ENCODE data around the gene CNGB1.
A peak's percentile ranks its signal among the peaks of the same experiment; 100 is the strongest.
"Not testable (repeated sequence)": the region's sequence is repeated elsewhere in the genome, so short reads cannot be mapped to it uniquely, and the experiment has no call there.

CNGB1 gene

GRCh38 chr16:57951204-57951960, 19.5 kb downstream of the CNGB1 start:
- DNase-seq (ENCODE audit: low spot score) = no peak

DNA sequence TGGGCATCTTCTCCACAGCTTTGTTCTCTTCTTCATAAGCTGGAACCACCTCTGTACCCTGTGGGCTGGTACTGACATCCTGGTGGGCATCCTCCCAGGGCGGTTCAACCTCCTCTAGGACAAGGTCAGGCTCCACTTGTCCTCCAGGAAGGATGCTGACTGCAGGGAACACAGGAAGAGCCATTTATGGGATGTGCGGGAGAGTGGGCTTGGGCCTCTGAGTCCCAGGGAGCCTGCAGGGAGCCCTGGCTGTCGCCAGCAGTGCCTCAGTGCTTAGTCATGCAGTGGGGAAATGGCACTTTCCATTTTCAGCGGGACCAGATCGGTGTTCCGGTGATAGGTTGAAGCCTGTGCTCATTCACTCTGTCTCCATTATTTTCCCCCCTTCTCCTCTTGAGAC, 20.5 kb downstream of the CNGB1 start:
- no peak for DNase-seq (ENCODE audit: low spot score)

GRCh38 chr16:57949595-57950238, 21.2 kb downstream of the CNGB1 start:
- no peak for DNase-seq (ENCODE audit: low spot score)

- no peak for DNase-seq (ENCODE audit: low spot score)
Observed at GRCh38 chr16:57949013-57949412, 21.9 kb downstream of the CNGB1 start.

- no peak for DNase-seq (ENCODE audit: low spot score)
Observed at GRCh38 chr16:57948027-57948426, 22.9 kb downstream of the CNGB1 start.

- no peak for DNase-seq (ENCODE audit: low spot score)
Observed at GRCh38 chr16:57947261-57947660, 23.7 kb downstream of the CNGB1 start.

- no peak for DNase-seq (ENCODE audit: low spot score)
Observed at GRCh38 chr16:57946181-57946801, 24.6 kb downstream of the CNGB1 start.

DNA sequence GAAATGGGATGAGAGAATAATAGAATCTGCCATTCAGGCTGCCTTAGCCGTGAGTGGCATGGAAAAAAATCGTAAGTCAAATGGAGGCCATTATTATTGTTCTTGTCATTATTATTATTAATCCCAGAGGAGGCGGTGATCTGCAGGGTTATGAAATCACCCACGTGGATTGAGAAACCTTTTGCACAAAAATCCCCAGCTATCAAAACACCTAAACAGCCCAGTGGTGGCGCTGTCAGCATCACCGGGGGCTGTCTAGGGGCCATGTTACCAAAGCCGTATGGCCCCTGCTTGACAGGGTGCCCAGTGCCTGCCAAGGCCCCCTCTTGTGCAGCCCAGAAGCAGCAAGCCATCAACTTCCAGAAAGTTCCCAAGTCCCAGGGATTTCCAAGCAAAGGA, 25.2 kb downstream of the CNGB1 start:
- DNase-seq (ENCODE audit: low spot score) = no peak

DNA sequence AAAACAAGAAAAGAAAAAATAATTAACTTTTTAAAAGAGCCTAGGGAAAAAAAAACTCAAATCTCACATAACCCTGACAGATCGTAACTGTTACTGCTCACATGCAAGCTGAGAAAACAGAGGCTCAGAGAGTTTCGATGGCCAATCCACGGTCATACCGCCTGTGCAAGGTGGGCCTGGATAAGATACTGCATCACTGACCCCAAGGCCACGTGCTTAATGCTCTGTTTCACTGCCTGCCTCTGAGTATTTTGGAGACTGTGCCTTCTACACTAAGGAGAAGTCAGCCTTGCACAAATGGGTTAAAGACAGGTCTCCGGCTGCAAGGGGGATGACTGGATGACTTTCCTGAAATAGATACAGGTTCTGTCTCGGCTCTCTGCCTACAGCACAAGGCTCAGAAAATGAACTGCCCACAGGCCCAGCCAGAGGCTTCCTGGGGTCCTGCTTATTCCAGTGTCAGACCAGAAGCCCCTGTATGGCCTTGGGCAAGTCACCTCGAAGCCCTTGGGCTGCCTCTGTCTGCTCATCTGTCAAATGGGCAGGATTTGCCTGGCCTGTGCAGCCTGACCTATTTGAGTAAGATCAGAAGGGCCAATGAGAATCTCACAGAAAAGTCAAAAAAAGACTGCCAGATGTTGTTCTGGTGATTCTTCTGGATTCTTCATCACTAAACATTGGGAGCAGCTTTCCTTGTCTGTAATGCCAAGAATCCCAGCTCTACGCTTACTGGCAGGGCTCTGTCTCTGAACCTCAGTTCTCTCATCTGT, 25.8 kb downstream of the CNGB1 start:
- DNase-seq (ENCODE audit: low spot score) = no peak

- DNase-seq (ENCODE audit: low spot score) = not testable (repeated sequence)
Observed at GRCh38 chr16:57943381-57943780, 27.5 kb downstream of the CNGB1 start.

DNA sequence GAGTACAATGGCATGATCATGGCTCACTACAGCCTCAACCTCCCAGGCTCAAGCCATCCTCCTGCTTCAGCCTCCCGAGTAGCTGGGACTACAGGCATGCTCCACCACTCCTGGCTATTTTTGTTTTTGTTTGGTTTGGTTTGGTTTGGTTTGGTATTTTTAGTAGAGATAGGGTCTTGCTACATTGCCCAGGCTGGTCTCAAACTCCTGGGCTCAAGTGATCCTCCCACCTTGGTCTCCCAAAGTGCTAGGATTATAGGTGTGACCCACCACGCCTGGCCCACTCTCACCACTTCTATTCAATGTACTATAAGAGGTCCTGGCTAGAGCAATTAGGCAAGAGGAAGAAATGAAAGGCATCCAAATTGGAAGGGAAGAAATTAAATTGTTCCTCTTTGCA, 29.0 kb downstream of the CNGB1 start:
- DNase-seq (ENCODE audit: low spot score) = not testable (repeated sequence)

GRCh38 chr16:57941016-57941664, 29.8 kb downstream of the CNGB1 start:
- DNase-seq (ENCODE audit: low spot score) = no peak

DNA sequence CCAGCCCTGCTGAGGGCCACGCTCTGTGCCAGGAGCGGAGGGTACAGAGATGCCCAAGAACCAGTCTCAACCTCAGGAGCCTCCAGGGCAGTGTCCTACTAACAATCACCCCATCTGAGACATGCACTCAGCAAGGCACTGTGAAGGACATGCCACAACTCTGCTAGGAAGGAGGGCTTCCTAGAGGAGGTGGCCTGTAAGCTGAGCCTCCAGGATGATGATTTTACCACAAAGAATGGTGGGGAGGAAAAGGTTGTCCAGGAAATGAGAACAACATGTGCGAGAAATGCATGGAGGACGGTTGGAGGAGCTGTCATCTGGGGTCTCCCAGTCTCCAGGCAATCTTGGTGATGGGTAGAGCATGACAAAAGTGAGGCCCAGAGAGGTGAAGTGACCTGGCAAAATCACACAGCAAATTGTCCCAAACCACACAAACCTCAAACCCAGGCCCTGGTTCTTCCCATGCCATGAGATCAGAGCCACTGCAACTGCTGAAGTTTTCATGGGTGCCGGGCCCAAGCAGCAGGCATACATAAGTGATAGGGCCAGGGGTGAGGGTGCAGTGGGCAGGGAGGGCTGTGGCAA, 30.5 kb downstream of the CNGB1 start:
- DNase-seq (ENCODE audit: low spot score) = no peak

DNA sequence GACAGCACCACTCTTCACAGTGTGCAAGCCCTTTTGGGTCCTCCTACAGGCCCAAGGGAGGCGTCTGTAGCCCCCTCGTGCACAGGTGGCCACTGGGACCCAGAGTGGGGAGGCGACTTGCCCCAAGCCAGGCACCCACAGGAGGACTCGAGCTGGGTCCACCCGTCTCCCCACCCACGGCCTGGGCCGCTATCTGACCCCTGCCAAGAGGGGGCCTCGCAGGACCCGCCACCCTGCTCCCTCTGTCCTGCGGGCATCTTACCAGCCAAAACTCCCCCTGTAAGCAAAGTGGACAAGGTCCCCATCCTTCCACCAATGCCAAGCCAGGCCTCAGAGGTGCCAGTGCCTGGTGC, 31.1 kb downstream of the CNGB1 start:
- DNase-seq (ENCODE audit: low spot score) = no peak

GRCh38 chr16:57938936-57939871, 31.7 kb downstream of the CNGB1 start:
- DNase-seq (ENCODE audit: low spot score) = peak; percentile 11

- DNase-seq (ENCODE audit: low spot score) = no peak
Observed at GRCh38 chr16:57938484-57938883, 32.4 kb downstream of the CNGB1 start.

- no peak for DNase-seq (ENCODE audit: low spot score)
Observed at GRCh38 chr16:57937861-57938260, 33.1 kb downstream of the CNGB1 start.

DNA sequence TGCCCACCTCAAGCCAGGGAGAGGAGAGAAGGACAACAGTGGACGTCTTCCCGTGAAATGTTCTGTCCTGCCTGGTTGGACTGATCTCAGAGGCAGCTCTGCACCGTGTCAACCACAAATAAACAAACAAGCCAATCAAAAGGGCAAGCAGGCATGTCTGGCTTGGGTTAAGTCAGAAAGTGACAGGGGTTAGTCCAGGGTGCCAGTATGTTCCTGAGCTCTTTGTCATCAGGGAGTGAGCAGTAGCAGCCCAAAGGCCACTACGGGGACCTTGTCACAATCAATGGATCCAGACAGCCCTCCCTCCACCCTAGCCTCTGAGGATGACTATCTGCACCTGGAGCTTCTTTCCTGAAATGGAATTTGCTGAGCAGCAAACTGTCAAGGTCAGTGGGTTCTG, 35.0 kb downstream of the CNGB1 start:
- no peak for DNase-seq (ENCODE audit: low spot score)

GRCh38 chr16:57930533-57930932, 40.4 kb downstream of the CNGB1 start:
- DNase-seq (ENCODE audit: low spot score) = no peak

DNA sequence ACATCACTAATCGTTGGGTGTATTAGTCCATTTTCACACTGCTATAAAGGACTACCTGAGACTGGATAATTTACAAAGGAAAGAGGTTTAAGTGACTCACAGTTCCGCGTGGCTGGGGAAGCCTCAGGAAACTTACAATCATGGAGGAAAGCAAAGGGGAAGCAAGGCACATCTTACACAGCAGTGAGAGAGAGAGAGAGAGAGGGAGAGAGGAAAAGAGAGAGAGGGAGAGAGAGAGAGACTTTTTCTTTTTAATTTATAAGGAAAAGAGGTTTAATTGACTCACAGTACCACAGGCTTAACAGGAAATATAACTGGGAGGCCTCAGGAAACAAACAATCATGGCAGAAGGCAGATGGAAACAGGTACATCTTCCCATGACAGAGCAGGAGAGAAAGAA, 41.7 kb downstream of the CNGB1 start:
- no peak for DNase-seq (ENCODE audit: low spot score)

- no peak for DNase-seq (ENCODE audit: low spot score)
Observed at GRCh38 chr16:57926041-57926440, 44.9 kb downstream of the CNGB1 start.

Data from globus pallidus (tissue), 1 donor.